DMS79 treated with DMSO at 0.1 percent for 48 hours (cell line): ENCODE results near the gene MACROD2.

Experiments used
- DNase-seq: peaks from one replicate; lab custom pipeline; 2025; lab: John Stamatoyannopoulos, UW

MACROD2 gene

GRCh38 chr20:14815340-14815739 lies 820.0 kb downstream of the MACROD2 start:
- no peak for DNase-seq

GRCh38 chr20:14816471-14816870 lies 821.2 kb downstream of the MACROD2 start:
- DNase-seq = no peak

GRCh38 chr20:14817101-14817500 lies 821.8 kb downstream of the MACROD2 start:
- no peak for DNase-seq

GRCh38 chr20:14820771-14821170 lies 825.5 kb downstream of the MACROD2 start:
- no peak for DNase-seq

GRCh38 chr20:14821251-14821650 lies 825.9 kb downstream of the MACROD2 start:
- DNase-seq = no peak

GRCh38 chr20:14824996-14825395 lies 829.7 kb downstream of the MACROD2 start:
- DNase-seq = no peak

- DNase-seq = no peak
Observed at GRCh38 chr20:14826543-14827313, 831.4 kb downstream of the MACROD2 start.

GRCh38 chr20:14828459-14828858 lies 833.1 kb downstream of the MACROD2 start:
- DNase-seq = no peak

- DNase-seq = peak; percentile 7
Observed at GRCh38 chr20:14829906-14830305, 834.6 kb downstream of the MACROD2 start.

GRCh38 chr20:14830466-14830865 lies 835.1 kb downstream of the MACROD2 start:
- DNase-seq = no peak

GRCh38 chr20:14830899-14831298 lies 835.6 kb downstream of the MACROD2 start:
- DNase-seq = no peak

GRCh38 chr20:14832630-14833029 lies 837.3 kb downstream of the MACROD2 start:
- no peak for DNase-seq

GRCh38 chr20:14838663-14839628 lies 843.6 kb downstream of the MACROD2 start:
- no peak for DNase-seq

- DNase-seq = no peak
Observed at GRCh38 chr20:14845199-14846160, 850.2 kb downstream of the MACROD2 start.

GRCh38 chr20:14848806-14849205 lies 853.5 kb downstream of the MACROD2 start:
- DNase-seq = no peak

- no peak for DNase-seq
Observed at GRCh38 chr20:14853079-14853478, 857.8 kb downstream of the MACROD2 start.

- DNase-seq = no peak
Observed at GRCh38 chr20:14855171-14855570, 859.9 kb downstream of the MACROD2 start.

- no peak for DNase-seq
Observed at GRCh38 chr20:14859627-14860026, 864.3 kb downstream of the MACROD2 start.

- no peak for DNase-seq
Observed at GRCh38 chr20:14860410-14860814, 865.1 kb downstream of the MACROD2 start.

GRCh38 chr20:14861028-14861699 lies 865.8 kb downstream of the MACROD2 start:
- DNase-seq = no peak

GRCh38 chr20:14865169-14865568 lies 869.9 kb downstream of the MACROD2 start:
- no peak for DNase-seq
